Measurements from ENCODE around the gene KRTAP15-1.

Gene KRTAP15-1

DNA sequence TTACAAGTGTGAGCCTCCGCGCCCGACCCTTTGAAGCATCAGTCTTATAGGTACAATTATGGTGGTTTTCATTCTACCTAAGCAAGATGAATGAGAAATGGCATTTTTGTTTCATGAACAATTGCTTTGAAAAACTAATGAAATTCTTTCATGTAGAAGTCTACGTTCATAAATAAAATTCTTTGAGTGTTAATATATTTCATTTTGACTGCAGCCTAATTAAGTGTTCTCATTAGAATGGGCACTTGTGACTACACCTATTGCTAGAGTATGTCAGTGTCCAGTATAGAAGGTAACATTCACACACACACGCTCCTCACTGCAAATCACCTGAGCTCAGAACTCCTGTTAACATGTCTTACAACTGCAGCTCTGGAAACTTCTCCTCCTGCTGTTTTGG, at the start of gene KRTAP15-1:
KRTAP15-1 (plus strand) TSS at position 301 of the 400 bp plus-strand sequence; CDS start at position 354, 53 bp downstream.
- no peak for DNase-seq (ENCODE audit: low read depth)

- no peak for DNase-seq (ENCODE audit: low read depth)
Observed at GRCh38 chr21:30391492-30392025, 48.5 kb upstream of the KRTAP15-1 start.

DNA sequence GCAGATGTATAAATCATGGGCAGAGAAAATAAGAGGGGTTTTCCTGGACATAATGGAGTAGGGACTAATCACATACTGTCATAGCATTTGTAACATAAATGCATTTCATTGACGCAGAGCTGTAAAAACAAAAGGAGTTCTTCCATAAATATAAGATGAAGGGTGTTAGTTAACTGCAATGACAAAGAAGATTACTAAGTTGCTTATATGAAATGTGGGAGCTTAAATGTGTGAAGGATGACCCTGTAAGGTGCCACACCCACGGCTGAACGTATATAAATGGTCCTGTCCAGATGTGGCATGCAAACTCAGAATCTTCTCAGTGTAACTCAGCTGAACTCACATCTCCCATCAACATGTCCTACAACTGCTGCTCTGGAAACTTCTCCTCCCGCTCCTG, 44.3 kb upstream of the KRTAP15-1 start, which contains the start of gene KRTAP13-1:
KRTAP13-1 (plus strand) TSS at position 301 of the 400 bp plus-strand sequence; CDS start at position 357, 56 bp downstream.
- DNase-seq (ENCODE audit: low read depth): no peak

DNA sequence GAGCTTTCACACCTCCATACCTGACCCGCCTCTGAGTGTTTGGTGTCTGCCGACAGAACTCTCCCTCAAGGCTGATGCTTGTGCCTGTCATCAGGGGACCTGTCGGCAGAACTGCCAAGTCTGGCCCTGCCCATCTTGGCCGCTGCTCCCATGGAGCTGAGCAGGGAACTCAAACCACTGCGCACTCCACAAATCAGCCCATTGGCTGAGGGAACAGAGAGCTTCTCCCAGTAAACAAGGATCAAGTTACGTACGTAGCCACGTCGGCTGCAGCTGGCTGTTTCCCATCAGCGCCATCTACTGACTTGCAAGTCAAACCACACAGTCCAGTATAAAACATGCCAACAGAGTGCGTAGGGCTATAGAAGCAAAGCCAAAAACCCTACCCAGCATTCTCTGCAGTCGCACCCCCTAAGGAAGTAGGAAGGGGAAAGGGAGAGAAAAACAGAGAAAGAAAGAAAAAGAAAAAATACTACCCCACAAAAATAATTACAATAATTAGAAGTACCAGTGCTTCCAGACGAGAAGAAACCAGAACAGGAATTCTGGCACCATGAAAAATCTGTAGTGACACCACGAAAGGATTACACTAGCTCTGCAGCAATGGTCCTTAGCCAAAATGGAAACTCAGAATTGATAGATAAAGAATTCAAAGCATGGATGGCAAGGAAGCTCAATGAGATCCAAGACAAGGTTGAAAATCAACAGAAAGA, 31.1 kb upstream of the KRTAP15-1 start:
- no peak for DNase-seq (ENCODE audit: low read depth)

- DNase-seq (ENCODE audit: low read depth): no peak
Observed at GRCh38 chr21:30415993-30416392, 24.1 kb upstream of the KRTAP15-1 start.

- DNase-seq (ENCODE audit: low read depth): no peak
Observed at GRCh38 chr21:30425826-30426225, 14.2 kb upstream of the KRTAP15-1 start, which contains the start of gene KRTAP13-3. Gene KRTAP13-3, minus strand, starts transcription at chr21:30425926. Its CDS starts 14 bp downstream, at chr21:30425912.

- DNase-seq (ENCODE audit: low read depth): no peak
Observed at GRCh38 chr21:30426731-30427130, 13.3 kb upstream of the KRTAP15-1 start.

GRCh38 chr21:30430170-30430655, 9.9 kb upstream of the KRTAP15-1 start, which contains the start of gene KRTAP13-4:
Gene KRTAP13-4, plus strand, starts transcription at chr21:30430220. Its CDS starts 56 bp downstream, at chr21:30430276.
- DNase-seq (ENCODE audit: low read depth): no peak

- no peak for DNase-seq (ENCODE audit: low read depth)
Observed at GRCh38 chr21:30434033-30434631, 5.9 kb upstream of the KRTAP15-1 start.

GRCh38 chr21:30437010-30437565, 3.0 kb upstream of the KRTAP15-1 start:
- no peak for DNase-seq (ENCODE audit: low read depth)

GRCh38 chr21:30443226-30443625, 3.2 kb downstream of the KRTAP15-1 start:
- no peak for DNase-seq (ENCODE audit: low read depth)

GRCh38 chr21:30444204-30444603, 4.1 kb downstream of the KRTAP15-1 start:
- no peak for DNase-seq (ENCODE audit: low read depth)

DNA sequence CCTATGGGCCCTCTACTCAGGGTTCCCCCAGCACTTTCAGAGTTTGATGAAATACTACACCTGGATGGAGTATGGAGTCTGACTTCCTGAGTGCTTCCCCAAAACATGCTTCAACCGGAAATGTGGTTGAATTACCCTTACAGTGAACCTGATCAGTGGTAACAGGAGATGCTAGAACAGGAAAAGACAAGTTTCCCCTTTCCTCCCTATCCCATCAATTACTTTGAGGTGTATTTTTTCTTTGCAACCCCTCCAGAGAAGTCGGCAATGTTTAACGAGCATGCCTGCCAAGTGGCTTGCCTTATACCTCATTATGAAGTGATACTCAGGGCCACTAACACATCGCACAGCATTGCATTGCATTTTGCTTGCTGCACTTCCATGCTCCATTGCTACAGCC, 7.0 kb downstream of the KRTAP15-1 start:
- no peak for DNase-seq (ENCODE audit: low read depth)

DNA sequence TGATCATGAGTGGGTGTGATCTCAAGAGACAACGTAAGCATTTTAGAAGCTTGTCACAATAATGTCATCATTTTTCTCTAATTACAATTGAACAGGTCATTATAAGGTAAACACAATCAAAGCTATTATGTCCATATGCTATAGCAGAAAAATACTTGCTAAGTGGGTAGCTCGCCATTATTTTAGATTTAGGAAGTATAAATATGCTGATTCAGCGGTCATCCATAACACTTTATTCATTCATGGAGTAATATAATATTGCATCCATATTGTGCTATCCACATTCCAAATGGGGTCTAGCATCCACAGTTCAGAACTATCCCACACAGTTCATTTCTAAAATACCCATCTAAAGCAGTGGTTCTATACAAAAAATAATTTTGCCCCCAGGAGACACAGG, 8.4 kb downstream of the KRTAP15-1 start:
- DNase-seq (ENCODE audit: low read depth): no peak

DNA sequence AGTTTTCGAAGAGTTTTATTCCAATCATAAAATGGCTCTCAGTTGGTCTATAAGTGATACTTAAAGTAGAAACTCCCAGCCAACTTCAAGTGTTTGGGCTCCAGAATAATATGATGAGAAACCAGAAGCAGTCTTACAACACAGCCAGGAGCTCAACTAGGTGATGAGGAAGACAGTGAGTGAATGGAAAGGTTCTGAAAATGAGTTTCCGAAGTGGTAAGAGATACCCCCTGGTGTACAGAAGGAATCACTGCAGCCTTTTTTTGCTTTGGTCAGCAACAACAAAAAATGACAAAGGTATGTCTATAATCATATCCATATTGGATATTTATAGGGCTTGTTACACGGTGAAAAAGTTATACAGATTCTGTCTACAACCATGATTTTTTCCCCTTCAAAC, 23.6 kb downstream of the KRTAP15-1 start:
- DNase-seq (ENCODE audit: low read depth): no peak

- no peak for DNase-seq (ENCODE audit: low read depth)
Observed at GRCh38 chr21:30468900-30469714, 29.0 kb downstream of the KRTAP15-1 start.

- no peak for DNase-seq (ENCODE audit: low read depth)
Observed at GRCh38 chr21:30478004-30478403, 37.9 kb downstream of the KRTAP15-1 start.

DNA sequence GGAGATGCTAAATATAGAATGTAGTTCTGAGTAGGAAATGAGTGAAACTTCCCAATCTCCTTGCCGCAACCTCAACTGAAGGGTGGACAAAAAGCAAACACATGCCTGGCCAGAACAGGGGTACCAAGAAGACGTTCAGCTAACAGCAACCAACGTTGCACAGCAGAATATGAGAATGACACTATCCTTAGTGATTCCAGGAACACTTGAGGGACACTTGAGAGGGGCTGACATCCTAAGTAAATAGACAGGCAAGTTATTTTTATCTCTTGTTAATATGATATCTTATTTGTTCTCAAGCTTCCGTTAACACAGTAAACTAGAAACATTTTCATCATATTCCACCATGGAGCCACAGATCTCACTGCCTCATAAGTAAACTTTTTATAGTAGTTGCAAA, 39.2 kb downstream of the KRTAP15-1 start:
- DNase-seq (ENCODE audit: low read depth): no peak

DNA sequence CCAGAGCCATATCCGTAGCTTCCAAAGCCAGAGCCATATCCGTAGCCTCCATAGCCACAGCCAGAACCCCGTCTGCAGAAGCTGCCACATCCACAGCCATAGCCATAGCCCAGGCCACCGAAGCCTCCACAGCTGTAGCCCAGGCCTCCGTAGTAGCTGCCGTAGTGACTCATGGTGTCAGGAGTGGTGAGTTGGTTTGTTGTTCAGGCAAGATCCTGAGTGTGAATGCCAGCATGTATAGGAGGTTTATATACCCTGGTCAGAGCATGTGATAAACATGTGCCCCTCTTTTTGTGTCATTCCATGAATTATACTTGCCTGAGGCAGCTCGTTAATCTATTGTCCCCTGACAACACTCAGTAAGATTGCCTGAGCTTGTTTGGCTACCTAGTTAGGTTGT, 40.1 kb downstream of the KRTAP15-1 start, which contains the start of gene KRTAP19-1:
KRTAP19-1 (minus strand) TSS at position 223 of the 400 bp plus-strand sequence; CDS start at position 173, 50 bp downstream.
- DNase-seq (ENCODE audit: low read depth): no peak

DNA sequence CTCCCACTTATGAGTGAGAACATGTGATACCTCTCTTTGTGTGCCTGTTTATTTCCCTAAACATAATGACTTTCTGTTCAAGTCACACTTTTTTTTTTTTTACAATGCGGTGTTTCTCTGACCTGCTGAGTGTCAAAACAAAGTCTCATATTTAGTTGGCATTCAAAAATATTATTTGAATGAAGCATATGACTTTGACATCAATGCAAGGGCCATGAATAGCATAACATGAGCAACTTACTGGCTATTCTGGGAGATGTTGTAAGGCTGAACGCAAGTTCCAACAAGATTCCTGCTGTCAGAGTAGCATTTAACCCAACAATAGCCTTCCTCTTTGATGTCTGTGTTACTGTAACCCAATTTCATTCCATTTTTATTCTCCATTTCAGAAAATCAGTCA, 42.1 kb downstream of the KRTAP15-1 start:
- DNase-seq (ENCODE audit: low read depth): no peak

DNA sequence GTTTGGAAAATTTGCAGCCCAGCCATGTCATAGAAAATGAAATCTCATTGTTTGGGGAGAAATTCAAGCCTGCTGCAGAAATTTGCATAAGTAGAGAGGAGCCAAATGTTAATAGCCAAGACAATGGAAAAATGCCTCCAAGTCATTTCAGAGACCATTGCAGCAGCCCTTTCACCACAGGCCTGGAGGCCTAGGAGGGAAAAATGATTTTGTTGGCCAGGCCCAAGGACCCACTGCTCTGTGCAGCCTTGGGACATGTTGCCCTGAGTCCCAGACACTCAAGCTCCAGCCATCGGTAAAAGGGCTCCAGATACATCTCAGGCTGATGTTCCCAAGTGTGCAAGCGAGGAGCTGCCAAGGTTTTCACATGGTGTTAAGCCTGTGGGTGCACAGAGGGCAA, 46.1 kb downstream of the KRTAP15-1 start:
- no peak for DNase-seq (ENCODE audit: low read depth)

GRCh38 chr21:30487336-30487735, 47.3 kb downstream of the KRTAP15-1 start, which contains the start of gene KRTAP19-2:
Gene KRTAP19-2, minus strand, starts transcription at chr21:30487436. Its CDS starts 88 bp downstream, at chr21:30487348.
- DNase-seq (ENCODE audit: low read depth): no peak
